Activated T-cell treated with anti-CD3 and anti-CD28 coated beads, Interleukin-2, amount 50 U/mL, for 72 hours (primary cell): ENCODE data around the gene SGK2. TPM values are rescaled to one million over a fixed set of nuclear protein-coding genes. Genes with fewer than 3 reads are reported as not detected.

Experiments used
- ATAC-seq, 2 donors: fragments of 150-1000 bp; cut with Tn5 transposase; replicated peaks in 1 of 2; 2 replicates each; pipeline ENCODE4 v1.10.0; 2021; ENCODE audit warnings: moderate library complexity in 2 of 2, mild to moderate bottlenecking in 1 of 2
- DNase-seq, 2 donors: peaks; one replicate each; pipeline ENCODE4 v3.0.0; 2021 to 2022; ENCODE audit warnings: mixed read lengths in 1 of 2
- H3K27ac Mint-ChIP-seq: one replicate; pipeline ENCODE4 v1.8.0; 2022; ENCODE audit warnings: mild to moderate bottlenecking, moderate library complexity, mixed read lengths
- H3K27me3 Mint-ChIP-seq: one replicate; pipeline ENCODE4 v1.8.0; 2022; ENCODE audit warnings: low read depth, mixed read lengths
- H3K36me3 Mint-ChIP-seq, 2 donors: one replicate each; pipeline ENCODE4 v1.8.0; 2022; ENCODE audit warnings: mixed read lengths in 2 of 2, mild to moderate bottlenecking in 1 of 2; ENCODE audit not compliant: insufficient read depth in 2 of 2
- H3K4me1 Mint-ChIP-seq: one replicate; pipeline ENCODE4 v1.8.0; 2022; ENCODE audit warnings: low read depth, mixed read lengths
- H3K4me3 Mint-ChIP-seq, 2 donors: one replicate each; pipeline ENCODE4 v1.8.0; 2022; ENCODE audit warnings: mild to moderate bottlenecking in 2 of 2, mixed read lengths in 2 of 2, moderate library complexity in 2 of 2
- H3K9me3 Mint-ChIP-seq, 2 donors: one replicate each; pipeline ENCODE4 v1.8.0; 2022; ENCODE audit warnings: mixed read lengths in 2 of 2
- total RNA-seq, 2 donors: library from RNA; stranded (reverse); gene quantifications; one replicate each; pipeline ENCODE4 v1.2.3, GENCODE V29; 2022

SGK2 gene
- total RNA-seq, result 1 to 10 TPM; 1.4 to 1.7 TPM

- Mint-ChIP-seq H3K4me3 (no peak within 1 kb of the TSS), H3K27me3 (peaks cover 5% of the 10 kb centered on the region), H3K4me1 (no peaks in the 10 kb centered on the region), H3K27ac (no peak within 1 kb of the TSS), H3K9me3 (no peaks in the 10 kb centered on the region), H3K36me3 (no peaks in the 10 kb centered on the region)
- no peak for ATAC-seq
- no peak for DNase-seq
These were observed at the start of gene SGK2 for GRCh38 chr20:43558412-43559146. Gene SGK2, plus strand, starts transcription at chr20:43559027. Its CDS starts 7,469 bp downstream, at chr20:43566496.

- Mint-ChIP-seq H3K36me3 (peaks cover 3 to 4% of the 10 kb centered on the region in 2 donors), H3K27ac (no peak overlapping the region)
- no peak for ATAC-seq
These were observed 46.9 kb upstream of the SGK2 start for GRCh38 chr20:43511879-43512278.

GRCh38 chr20:43513372-43513930 is 45.4 kb upstream of the SGK2 start:
- Mint-ChIP-seq H3K36me3 (peaks cover 3 to 6% of the 10 kb centered on the region in 2 donors), H3K4me1 (peaks cover 11% of the 10 kb centered on the region), H3K27ac (no peak overlapping the region), H3K4me3 (peak overlapping the region; percentile 97 to 99), H3K9me3 (no peaks in the 10 kb centered on the region), H3K27me3 (peaks cover 11% of the 10 kb centered on the region)
- DNase-seq, result no peak
- ATAC-seq, result no peak

More at GRCh38 chr20:43511879-43512278, 46.9 kb upstream of the SGK2 start:
- no peak overlapping the region for H3K4me3 Mint-ChIP-seq
- peaks cover 18% of the 10 kb centered on the region for H3K27me3 Mint-ChIP-seq
- peaks cover 7% of the 10 kb centered on the region for H3K4me1 Mint-ChIP-seq
- DNase-seq, result no peak
- no peaks in the 10 kb centered on the region for H3K9me3 Mint-ChIP-seq

- DNase-seq (peak; percentile 93 to 97), ATAC-seq (peak; percentile 91)
- H3K36me3 Mint-ChIP-seq, result peaks cover 3 to 6% of the 10 kb centered on the region in 2 donors
- peaks cover 4% of the 10 kb centered on the region for H3K27me3 Mint-ChIP-seq
- peak overlapping the region; percentile 95 for H3K27ac Mint-ChIP-seq
- peaks cover 11% of the 10 kb centered on the region for H3K4me1 Mint-ChIP-seq
- no peaks in the 10 kb centered on the region for H3K9me3 Mint-ChIP-seq
- peak overlapping the region; percentile 97 to 99 for H3K4me3 Mint-ChIP-seq
These were observed 44.7 kb upstream of the SGK2 start for GRCh38 chr20:43513931-43514647.

- no peak for DNase-seq
- Mint-ChIP-seq H3K4me1 (peaks cover 11% of the 10 kb centered on the region), H3K27ac (peak overlapping the region; percentile 95), H3K27me3 (no peaks in the 10 kb centered on the region), H3K9me3 (no peaks in the 10 kb centered on the region), H3K36me3 (peaks cover 3 to 6% of the 10 kb centered on the region in 2 donors), H3K4me3 (peak overlapping the region; percentile 97 to 99)
- peak; percentile 30 to 31 for ATAC-seq
These were observed 44.2 kb upstream of the SGK2 start for GRCh38 chr20:43514648-43514999.

- no peak for ATAC-seq
- Mint-ChIP-seq H3K27ac (no peak overlapping the region), H3K4me1 (peaks cover 11% of the 10 kb centered on the region), H3K27me3 (no peaks in the 10 kb centered on the region), H3K9me3 (no peaks in the 10 kb centered on the region), H3K4me3 (peak overlapping the region; percentile 97 to 99), H3K36me3 (peaks cover 3 to 6% of the 10 kb centered on the region in 2 donors)
- no peak for DNase-seq
These were observed 43.2 kb upstream of the SGK2 start for GRCh38 chr20:43515628-43516027.

- no peak overlapping the region for H3K4me3 Mint-ChIP-seq
- H3K9me3 Mint-ChIP-seq, result no peaks in the 10 kb centered on the region
- peaks cover 11% of the 10 kb centered on the region for H3K4me1 Mint-ChIP-seq
These were observed 42.5 kb upstream of the SGK2 start for GRCh38 chr20:43516251-43516824.

GRCh38 chr20:43520074-43520630 is 38.7 kb upstream of the SGK2 start:
- no peak overlapping the region for H3K4me3 Mint-ChIP-seq
- ATAC-seq (no peak), DNase-seq (no peak)
- H3K27me3 Mint-ChIP-seq, result no peaks in the 10 kb centered on the region
- no peaks in the 10 kb centered on the region for H3K9me3 Mint-ChIP-seq
- H3K36me3 Mint-ChIP-seq, result peaks cover 0 to 3% of the 10 kb centered on the region in 2 donors
- no peak overlapping the region for H3K27ac Mint-ChIP-seq
- peaks cover 11% of the 10 kb centered on the region for H3K4me1 Mint-ChIP-seq

More at GRCh38 chr20:43516251-43516824, 42.5 kb upstream of the SGK2 start:
- Mint-ChIP-seq H3K27ac (no peak overlapping the region), H3K27me3 (no peaks in the 10 kb centered on the region), H3K36me3 (peaks cover 3 to 6% of the 10 kb centered on the region in 2 donors)
- DNase-seq (no peak), ATAC-seq (no peak)

- H3K36me3 Mint-ChIP-seq, result peaks cover 1 to 2% of the 10 kb centered on the region in 2 donors
- DNase-seq (no peak), ATAC-seq (no peak)
- H3K4me1 Mint-ChIP-seq, result no peaks in the 10 kb centered on the region
- no peak overlapping the region for H3K27ac Mint-ChIP-seq
- no peaks in the 10 kb centered on the region for H3K9me3 Mint-ChIP-seq
- no peaks in the 10 kb centered on the region for H3K27me3 Mint-ChIP-seq
- no peak overlapping the region for H3K4me3 Mint-ChIP-seq
These were observed 33.8 kb upstream of the SGK2 start for GRCh38 chr20:43525021-43525420.

- no peak for ATAC-seq
- H3K36me3 Mint-ChIP-seq, result peaks cover 1 to 2% of the 10 kb centered on the region in 2 donors
- no peak overlapping the region for H3K4me3 Mint-ChIP-seq
- no peaks in the 10 kb centered on the region for H3K27me3 Mint-ChIP-seq
- no peak for DNase-seq
- H3K9me3 Mint-ChIP-seq, result no peaks in the 10 kb centered on the region
- H3K27ac Mint-ChIP-seq, result no peak overlapping the region
- H3K4me1 Mint-ChIP-seq, result no peaks in the 10 kb centered on the region
These were observed 30.5 kb upstream of the SGK2 start for GRCh38 chr20:43528258-43528875.

GRCh38 chr20:43529051-43529450 is 29.8 kb upstream of the SGK2 start:
- Mint-ChIP-seq H3K9me3 (no peaks in the 10 kb centered on the region), H3K27me3 (no peaks in the 10 kb centered on the region), H3K4me1 (no peaks in the 10 kb centered on the region), H3K36me3 (peaks cover 1 to 2% of the 10 kb centered on the region in 2 donors), H3K27ac (no peak overlapping the region), H3K4me3 (no peak overlapping the region)
- ATAC-seq (no peak), DNase-seq (no peak)

- Mint-ChIP-seq H3K9me3 (no peaks in the 10 kb centered on the region), H3K36me3 (peaks cover 0 to 2% of the 10 kb centered on the region in 2 donors), H3K27ac (no peak overlapping the region), H3K4me3 (no peak overlapping the region), H3K27me3 (no peaks in the 10 kb centered on the region), H3K4me1 (no peaks in the 10 kb centered on the region)
- ATAC-seq (no peak), DNase-seq (no peak)
These were observed 29.2 kb upstream of the SGK2 start for GRCh38 chr20:43529457-43530153.
